HG03575 (cell line): ENCODE measurements around the gene ADIRF.
"Not testable (repeated sequence)": the region's sequence is repeated elsewhere in the genome, so short reads cannot be mapped to it uniquely, and the experiment has no call there.

Experiments
- ATAC-seq: cut with Tn5 transposase; IDR thresholded peaks from one replicate; pipeline ENCODE4 v1.9.1; 2021; ENCODE audit not compliant: unreplicated experiment, insufficient number of reproducible peaks, low FRiP score; ENCODE audit errors: extremely low read depth

ADIRF gene

GRCh38 chr10:86971232-86971991, 3.1 kb downstream of the ADIRF start:
- no peak for ATAC-seq

GRCh38 chr10:86972613-86973380, 4.5 kb downstream of the ADIRF start:
- ATAC-seq = no peak

- no peak for ATAC-seq
Observed at GRCh38 chr10:86974484-86974883, 6.2 kb downstream of the ADIRF start.

GRCh38 chr10:86976362-86977056, 8.2 kb downstream of the ADIRF start:
- no peak for ATAC-seq

- ATAC-seq = not testable (repeated sequence)
Observed at GRCh38 chr10:86978457-86978856, 10.2 kb downstream of the ADIRF start.

- no peak for ATAC-seq
Observed at GRCh38 chr10:86979296-86979818, 11.1 kb downstream of the ADIRF start.

- ATAC-seq = no peak
Observed at GRCh38 chr10:86979977-86980448, 11.7 kb downstream of the ADIRF start.

- not testable (repeated sequence) for ATAC-seq
Observed at GRCh38 chr10:86981020-86981419, 12.7 kb downstream of the ADIRF start.

GRCh38 chr10:86981716-86982115, 13.4 kb downstream of the ADIRF start:
- no peak for ATAC-seq

GRCh38 chr10:86984498-86984897, 16.2 kb downstream of the ADIRF start:
- ATAC-seq = not testable (repeated sequence)

- no peak for ATAC-seq
Observed at GRCh38 chr10:86988520-86988919, 20.2 kb downstream of the ADIRF start.

- not testable (repeated sequence) for ATAC-seq
Observed at GRCh38 chr10:86991362-86991761, 23.1 kb downstream of the ADIRF start.

GRCh38 chr10:86992456-86992855, 24.2 kb downstream of the ADIRF start:
- ATAC-seq = no peak

GRCh38 chr10:86992929-86993328, 24.6 kb downstream of the ADIRF start:
- no peak for ATAC-seq

GRCh38 chr10:86999802-87000403, 31.6 kb downstream of the ADIRF start:
- ATAC-seq = not testable (repeated sequence)

GRCh38 chr10:87000491-87000890, 32.2 kb downstream of the ADIRF start:
- ATAC-seq = no peak

- not testable (repeated sequence) for ATAC-seq
Observed at GRCh38 chr10:87007124-87007523, 38.8 kb downstream of the ADIRF start.

GRCh38 chr10:87007674-87008073, 39.4 kb downstream of the ADIRF start:
- ATAC-seq = not testable (repeated sequence)

- ATAC-seq = not testable (repeated sequence)
Observed at GRCh38 chr10:87008303-87008702, 40.0 kb downstream of the ADIRF start.
